GM10248 (cell line): ENCODE data around the gene UBE2N.

Experiments used
- CTCF ChIA-PET: fragments of 300-600 bp; sonication (Branson Sonifier 250); formaldehyde crosslinking; extraction: SDS; loops from one replicate; lab custom pipeline; 2021; ENCODE audit warnings: antibody characterized with exemption; lab: Yijun Ruan, JAX
- POLR2A ChIA-PET: fragments of 350-650 bp; sonication (Branson Sonifier 250); formaldehyde crosslinking; extraction: SDS; loops from one replicate; lab custom pipeline; 2020; ENCODE audit warnings: antibody characterized with exemption; lab: Yijun Ruan, JAX
- DNase-seq: peaks from one replicate; pipeline ENCODE4 v3.0.0; 2012; ENCODE audit errors: extremely low spot score
- TF ChIP-seq, protein P1 (sequence below): IDR thresholded peaks from 2 replicates; pipeline ENCODE4 v1.5.1; 2012; ENCODE audit warnings: mild to moderate bottlenecking, low read depth; ENCODE audit errors: extremely low read depth, missing control alignments, control extremely low read depth

The UBE2N gene

DNA sequence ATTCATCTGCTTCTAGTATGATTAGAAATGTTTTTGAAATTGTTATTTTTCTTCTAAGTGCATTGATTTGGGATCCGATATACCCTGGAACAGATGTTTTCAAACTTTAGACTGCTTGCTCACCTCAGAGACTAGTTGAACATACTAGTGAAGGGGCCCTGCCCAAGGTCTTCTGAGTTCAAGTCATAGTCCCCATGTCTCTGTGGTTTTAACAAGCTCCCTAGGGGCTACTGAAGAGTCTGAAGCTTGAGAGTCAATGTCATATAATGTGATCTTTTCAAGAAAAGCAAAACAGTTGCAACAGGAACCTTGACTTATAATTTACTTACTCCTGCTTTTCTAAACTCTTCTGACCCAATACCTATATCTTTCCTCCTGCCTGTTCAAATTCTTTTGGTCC, 7.5 kb upstream of the UBE2N start:
- ChIA-PET POLR2A (no interaction called here), CTCF (interaction anchor here (1.2 to 1.6 kb wide), 2 partner anchors 18 to 29 kb away, joined by 4 to 5 read pairs; partner anchors contain the start of gene MRPL42)
- DNase-seq, result peak; percentile 37
- TF ChIP-seq, protein P1, sequence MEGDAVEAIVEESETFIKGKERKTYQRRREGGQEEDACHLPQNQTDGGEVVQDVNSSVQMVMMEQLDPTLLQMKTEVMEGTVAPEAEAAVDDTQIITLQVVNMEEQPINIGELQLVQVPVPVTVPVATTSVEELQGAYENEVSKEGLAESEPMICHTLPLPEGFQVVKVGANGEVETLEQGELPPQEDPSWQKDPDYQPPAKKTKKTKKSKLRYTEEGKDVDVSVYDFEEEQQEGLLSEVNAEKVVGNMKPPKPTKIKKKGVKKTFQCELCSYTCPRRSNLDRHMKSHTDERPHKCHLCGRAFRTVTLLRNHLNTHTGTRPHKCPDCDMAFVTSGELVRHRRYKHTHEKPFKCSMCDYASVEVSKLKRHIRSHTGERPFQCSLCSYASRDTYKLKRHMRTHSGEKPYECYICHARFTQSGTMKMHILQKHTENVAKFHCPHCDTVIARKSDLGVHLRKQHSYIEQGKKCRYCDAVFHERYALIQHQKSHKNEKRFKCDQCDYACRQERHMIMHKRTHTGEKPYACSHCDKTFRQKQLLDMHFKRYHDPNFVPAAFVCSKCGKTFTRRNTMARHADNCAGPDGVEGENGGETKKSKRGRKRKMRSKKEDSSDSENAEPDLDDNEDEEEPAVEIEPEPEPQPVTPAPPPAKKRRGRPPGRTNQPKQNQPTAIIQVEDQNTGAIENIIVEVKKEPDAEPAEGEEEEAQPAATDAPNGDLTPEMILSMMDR, result no peak

DNA sequence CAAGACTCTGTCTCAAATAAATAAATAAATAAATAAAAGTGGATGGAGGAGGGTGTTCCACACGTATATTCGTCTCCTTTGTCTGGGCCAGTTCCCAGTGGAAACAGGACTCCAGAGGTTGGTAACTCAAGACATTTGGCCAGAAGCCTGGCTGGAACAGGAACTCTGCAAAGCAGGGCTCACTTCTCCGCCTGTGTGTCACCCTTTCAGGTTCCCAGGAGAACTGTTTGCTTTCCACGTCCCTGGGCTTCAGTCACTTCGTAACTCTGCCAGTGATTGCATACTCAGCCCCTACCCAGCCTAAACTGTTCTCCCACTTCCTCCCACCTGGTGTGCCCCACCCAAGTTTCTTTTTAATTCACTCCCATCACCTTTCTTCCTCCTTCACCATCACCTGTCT, 7.0 kb upstream of the UBE2N start:
- DNase-seq, result no peak
- ChIA-PET POLR2A (no interaction called here), CTCF (interaction anchor here (1.2 to 1.6 kb wide), 2 partner anchors 19 to 29 kb away, joined by 4 to 5 read pairs; partner anchors contain the start of gene MRPL42)
- TF ChIP-seq, protein P1, result no peak

DNA sequence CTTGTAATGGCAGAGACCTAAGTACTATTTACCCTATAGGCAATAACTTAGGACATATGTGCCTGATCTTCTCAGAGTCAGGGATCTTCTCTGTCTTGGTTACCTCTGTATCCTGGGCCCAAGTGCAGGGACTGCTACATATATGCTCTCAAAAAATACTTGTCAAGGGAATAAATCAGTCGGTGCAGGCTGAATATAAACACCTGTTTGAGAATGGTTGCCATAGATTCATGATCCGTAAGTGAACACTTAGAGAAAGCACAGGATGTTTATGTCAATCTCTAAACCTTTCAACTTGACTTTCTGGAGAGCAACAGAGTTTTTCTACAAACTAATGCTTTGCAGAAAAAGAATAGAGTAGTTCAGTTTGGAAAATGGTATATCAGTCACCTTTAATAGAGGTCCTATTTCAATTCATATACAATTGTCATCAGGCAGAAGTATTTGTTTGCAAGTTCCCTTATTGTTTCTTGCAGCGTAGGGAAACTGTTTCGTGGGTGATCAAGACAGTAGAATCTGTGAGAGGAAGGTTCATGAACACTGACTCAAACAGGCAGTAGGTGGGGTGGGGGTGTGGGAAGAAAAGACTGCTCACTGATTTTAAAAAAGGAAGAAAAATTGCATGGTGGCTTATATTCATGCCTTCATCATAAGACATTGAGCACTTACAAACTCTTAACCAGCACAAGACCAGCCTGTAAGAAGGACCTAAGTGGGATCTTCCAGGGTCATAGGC, 6.0 kb upstream of the UBE2N start:
- no peak for DNase-seq
- TF ChIP-seq, protein P1, result peak; percentile 10
- CTCF ChIA-PET, result no interaction called here
- POLR2A ChIA-PET, result no interaction called here

DNA sequence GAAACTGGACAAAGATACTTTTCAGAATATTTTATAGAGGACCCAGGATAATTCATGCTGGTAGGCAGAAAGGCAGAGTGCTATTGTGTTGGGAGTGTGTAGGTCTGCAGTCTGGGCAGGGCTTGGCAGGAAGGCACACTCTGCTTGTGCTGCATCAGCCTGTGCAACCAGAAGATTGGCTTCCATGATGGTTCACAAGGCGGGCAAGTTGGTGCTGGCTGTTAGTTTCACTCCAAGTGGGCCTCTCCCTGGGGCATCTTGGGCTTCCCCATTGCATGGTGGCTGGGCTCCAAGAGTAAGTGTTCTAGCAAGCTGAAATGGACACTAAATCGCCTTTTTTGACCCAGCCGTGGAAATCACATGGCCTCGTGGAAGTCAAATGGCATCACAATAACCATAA, 1.8 kb upstream of the UBE2N start:
- TF ChIP-seq, protein P1, result no peak
- DNase-seq, result no peak
- ChIA-PET CTCF (no interaction called here), POLR2A (interaction anchor here (1.6 kb wide), 1 partner anchor 24 kb away, joined by 4 read pairs; the partner anchor contains the start of gene MRPL42)

DNA sequence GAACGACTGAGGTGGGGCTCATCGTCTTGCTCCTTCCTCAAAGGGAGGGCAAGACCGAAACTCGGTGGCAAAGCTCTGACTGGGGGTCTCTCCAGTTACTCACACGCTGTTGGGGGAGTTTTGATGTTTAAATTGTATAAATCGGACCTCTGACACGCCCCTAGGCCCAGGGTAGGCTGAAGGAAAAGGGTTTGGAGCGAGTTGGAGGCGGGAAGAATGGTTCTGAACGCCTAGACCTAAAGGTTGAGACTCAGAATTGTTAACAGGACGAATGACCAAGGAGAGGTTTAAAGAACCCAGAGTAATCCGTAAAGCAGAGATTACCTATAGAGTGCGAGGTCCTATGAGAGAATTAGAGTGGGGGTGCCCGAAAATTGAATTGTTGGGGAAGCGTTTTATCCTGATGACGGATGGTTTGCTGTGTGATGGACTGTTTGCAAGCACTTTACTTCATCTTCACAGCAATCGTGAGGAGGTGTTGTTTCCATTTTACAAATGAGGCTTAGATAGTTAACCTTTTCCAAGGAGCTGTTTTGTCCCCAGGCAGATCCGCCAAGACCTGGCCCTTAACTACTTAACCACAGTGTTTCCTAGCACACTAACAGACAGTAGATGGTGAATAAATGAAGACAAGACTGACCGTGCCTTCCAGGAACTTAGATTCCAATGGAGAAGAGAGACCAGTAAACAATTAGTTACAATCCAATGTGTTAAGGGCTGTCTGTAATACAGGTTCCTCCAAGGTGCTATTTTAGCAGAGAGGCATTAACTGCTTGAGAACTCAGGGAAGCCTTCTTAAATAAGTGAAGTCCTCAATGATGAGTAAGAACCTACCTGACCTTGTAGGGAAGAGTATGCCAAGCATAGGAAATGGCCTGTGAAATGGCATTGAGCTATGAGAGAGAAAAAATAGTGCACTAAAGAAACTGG, 929 bp upstream of the UBE2N start:
- DNase-seq, result no peak
- POLR2A ChIA-PET, result interaction anchor here (1.6 kb wide), 1 partner anchor 25 kb away, joined by 4 read pairs; the partner anchor contains the start of gene MRPL42
- TF ChIP-seq, protein P1, result no peak
- CTCF ChIA-PET, result interaction anchor here (1.1 to 1.2 kb wide), 2 partner anchors 25 to 288 kb away, joined by 3 read pairs; no protein-coding TSS in a partner anchor

DNA sequence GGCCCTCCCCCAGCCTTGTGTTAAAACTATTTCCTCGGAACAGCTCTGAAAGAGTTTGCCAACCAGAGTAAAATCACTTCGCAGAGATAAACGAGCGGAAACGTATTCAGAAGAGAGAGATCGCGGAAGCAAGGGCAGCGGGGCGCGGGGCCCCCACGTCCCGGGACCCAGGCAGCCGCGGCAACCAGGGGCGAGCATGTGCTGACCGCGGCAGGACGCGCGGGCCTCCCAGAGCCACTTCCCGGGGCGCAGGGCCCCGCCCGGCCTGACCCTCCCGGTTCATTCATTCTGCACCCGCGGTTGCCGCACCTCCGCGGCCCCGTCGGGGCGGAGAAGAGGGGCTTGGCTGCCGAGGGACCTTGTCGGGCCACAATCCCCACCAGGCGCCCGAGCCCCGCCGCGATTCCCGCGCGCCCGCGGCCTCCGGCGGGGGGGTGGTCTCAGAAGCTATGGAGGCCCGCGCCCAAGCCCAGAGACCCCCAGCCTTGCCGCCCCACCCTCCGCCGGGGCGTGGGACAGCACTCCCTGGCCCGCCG, 598 bp downstream of the UBE2N start:
- ChIA-PET CTCF (no interaction called here), POLR2A (no interaction called here)
- TF ChIP-seq, protein P1, result no peak
- peak; percentile 17 for DNase-seq
